ENCODE data around the gene ST3GAL5.

DNA sequence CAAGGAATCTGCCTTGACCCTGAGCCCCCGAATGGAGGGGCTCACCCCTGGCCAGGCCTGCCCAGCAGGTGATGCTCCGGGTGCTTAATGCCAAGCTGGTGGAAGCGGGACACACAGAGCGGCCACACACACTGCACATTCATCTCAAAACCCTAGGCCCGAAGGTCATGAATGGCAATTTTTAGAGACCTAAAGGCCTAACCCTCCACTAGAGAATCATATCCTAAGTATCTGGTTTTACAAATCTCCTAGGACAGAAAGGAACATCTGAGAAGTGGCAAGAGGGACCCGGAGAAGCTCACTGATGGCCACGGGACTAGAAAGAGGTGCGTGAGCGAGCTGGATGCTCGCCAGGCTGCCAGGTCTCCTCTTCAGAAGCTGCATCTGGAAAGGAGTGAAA, 38.3 kb downstream of the ST3GAL5 start:
- TF ChIP-seq, protein P1, sequence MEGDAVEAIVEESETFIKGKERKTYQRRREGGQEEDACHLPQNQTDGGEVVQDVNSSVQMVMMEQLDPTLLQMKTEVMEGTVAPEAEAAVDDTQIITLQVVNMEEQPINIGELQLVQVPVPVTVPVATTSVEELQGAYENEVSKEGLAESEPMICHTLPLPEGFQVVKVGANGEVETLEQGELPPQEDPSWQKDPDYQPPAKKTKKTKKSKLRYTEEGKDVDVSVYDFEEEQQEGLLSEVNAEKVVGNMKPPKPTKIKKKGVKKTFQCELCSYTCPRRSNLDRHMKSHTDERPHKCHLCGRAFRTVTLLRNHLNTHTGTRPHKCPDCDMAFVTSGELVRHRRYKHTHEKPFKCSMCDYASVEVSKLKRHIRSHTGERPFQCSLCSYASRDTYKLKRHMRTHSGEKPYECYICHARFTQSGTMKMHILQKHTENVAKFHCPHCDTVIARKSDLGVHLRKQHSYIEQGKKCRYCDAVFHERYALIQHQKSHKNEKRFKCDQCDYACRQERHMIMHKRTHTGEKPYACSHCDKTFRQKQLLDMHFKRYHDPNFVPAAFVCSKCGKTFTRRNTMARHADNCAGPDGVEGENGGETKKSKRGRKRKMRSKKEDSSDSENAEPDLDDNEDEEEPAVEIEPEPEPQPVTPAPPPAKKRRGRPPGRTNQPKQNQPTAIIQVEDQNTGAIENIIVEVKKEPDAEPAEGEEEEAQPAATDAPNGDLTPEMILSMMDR (IDR thresholded peaks at IDR 0.05) = no peak
- TF ChIP-seq POLR2A (IDR thresholded peaks at IDR 0.05) = no peak

Data from adrenal gland (tissue), 5 donors.